IMR-90 (cell line): Measurements from ENCODE around the gene ZNF467. TPM values are rescaled to one million over a fixed set of nuclear protein-coding genes. Genes with fewer than 3 reads are reported as not detected.

Experiments used
- ATAC-seq: fragments of 200-7000 bp; cut with Tn5 transposase; 2 replicates; pipeline ENCODE4 v1.9.1; 2020; ENCODE audit warnings: low read depth, mild to moderate bottlenecking, moderate library complexity
- BruUV-seq: library from RNA; stranded (reverse); fragments of 400-500 nt; replicated peaks from 2 replicates; lab custom pipeline; 2021; lab: Mats Ljungman, UMichigan
- CTCF ChIA-PET: fragments of 300-600 bp; formaldehyde crosslinking; extraction: SDS; loops from one replicate; lab custom pipeline; 2021; ENCODE audit warnings: antibody characterized with exemption; lab: Yijun Ruan, JAX
- POLR2A ChIA-PET: fragments of 300-600 bp; sonication (Branson Sonifier 250); formaldehyde crosslinking; loops from one replicate; lab custom pipeline; 2022; ENCODE audit warnings: antibody characterized with exemption; ENCODE audit not compliant: unreplicated experiment; lab: Charles Lee
- DNase-seq: peaks from one replicate; pipeline ENCODE4 v3.0.0; 2013
- H2AFZ ChIP-seq: replicated peaks from 2 replicates; pipeline ENCODE3; 2013; ENCODE audit warnings: low read length, mild to moderate bottlenecking; ENCODE audit not compliant: poor library complexity
- H2AK5ac ChIP-seq: 2 replicates; pipeline ENCODE4 v1.6.1; 2013; ENCODE audit warnings: low read depth, low read length, inconsistent platforms
- H2AK9ac ChIP-seq: replicated peaks from 2 replicates; pipeline ENCODE3; 2013; ENCODE audit warnings: mild to moderate bottlenecking, low read depth, low read length, moderate library complexity; ENCODE audit not compliant: poor library complexity
- H2BK120ac ChIP-seq: 2 replicates; pipeline ENCODE4 v1.6.1; 2013; ENCODE audit warnings: low read depth, low read length, inconsistent platforms
- H2BK15ac ChIP-seq: 3 replicates; pipeline ENCODE4 v1.6.1; 2013; ENCODE audit warnings: low read depth, low read length, inconsistent platforms
- H2BK20ac ChIP-seq: 2 replicates; pipeline ENCODE4 v1.6.1; 2013; ENCODE audit warnings: low read depth, mild to moderate bottlenecking, inconsistent platforms, low read length, moderate library complexity
- H2BK5ac ChIP-seq: 2 replicates; pipeline ENCODE4 v1.6.1; 2013; ENCODE audit warnings: mild to moderate bottlenecking, low read depth, low read length, inconsistent platforms; ENCODE audit not compliant: poor library complexity, severe bottlenecking
- H3K14ac ChIP-seq: replicated peaks from 2 replicates; pipeline ENCODE4 v1.6.1; 2013; ENCODE audit warnings: low read depth, low read length, inconsistent platforms
- H3K18ac ChIP-seq: 2 replicates; pipeline ENCODE4 v1.6.1; 2013; ENCODE audit warnings: low read depth, low read length, control low read depth
- H3K23ac ChIP-seq: 2 replicates; pipeline ENCODE4 v1.6.1; 2013; ENCODE audit warnings: low read depth, low read length, inconsistent platforms
- H3K27ac ChIP-seq: 2 replicates; pipeline ENCODE4 v1.5.1; 2013; ENCODE audit warnings: mild to moderate bottlenecking, control low read depth, low read length; ENCODE audit not compliant: insufficient read depth
- H3K27me3 ChIP-seq: 2 replicates; pipeline ENCODE4 v1.6.1; 2013; ENCODE audit warnings: low read length; ENCODE audit not compliant: control insufficient read depth, insufficient read depth
- H3K36me3 ChIP-seq: 2 replicates; pipeline ENCODE4 v1.6.1; 2013; ENCODE audit warnings: low read length, mixed read lengths; ENCODE audit not compliant: control insufficient read depth, insufficient read depth
- H3K4ac ChIP-seq: 2 replicates; pipeline ENCODE4 v1.6.1; 2013; ENCODE audit warnings: low read depth, low read length, inconsistent platforms
- H3K4me1 ChIP-seq: 2 replicates; pipeline ENCODE4 v1.6.1; 2013; ENCODE audit warnings: low read length, mixed read lengths; ENCODE audit not compliant: control insufficient read depth, insufficient read depth
- H3K4me2 ChIP-seq: 2 replicates; pipeline ENCODE4 v1.6.1; 2013; ENCODE audit warnings: low read depth, mild to moderate bottlenecking, control low read depth, low read length, moderate library complexity
- H3K4me3 ChIP-seq: 2 replicates; pipeline ENCODE4 v1.5.1; 2013; ENCODE audit warnings: low read depth, mild to moderate bottlenecking, control low read depth, low read length, moderate library complexity; ENCODE audit not compliant: insufficient read depth
- H3K56ac ChIP-seq: 2 replicates; pipeline ENCODE4 v1.6.1; 2013; ENCODE audit warnings: low read length, inconsistent platforms; ENCODE audit not compliant: insufficient read depth; ENCODE audit errors: extremely low read depth
- H3K79me1 ChIP-seq, 2 experiments: 2 replicates each; pipeline ENCODE4 v1.6.1; 2013; ENCODE audit warnings: low read length in 2 of 2, inconsistent platforms in 1 of 2, low read depth in 1 of 2
- H3K9ac ChIP-seq: 2 replicates; pipeline ENCODE4 v1.6.1; 2013; ENCODE audit warnings: low read depth, low read length, control low read depth
- H3K9me1 ChIP-seq: 2 replicates; pipeline ENCODE4 v1.6.1; 2013; ENCODE audit warnings: low read length, inconsistent platforms; ENCODE audit not compliant: insufficient read depth
- H3K9me3 ChIP-seq: 2 replicates; pipeline ENCODE4 v1.6.1; 2013; ENCODE audit warnings: low read length; ENCODE audit not compliant: control insufficient read depth, insufficient read depth
- H4K20me1 ChIP-seq: 2 replicates; pipeline ENCODE4 v1.6.1; 2013; ENCODE audit warnings: low read length, inconsistent platforms; ENCODE audit not compliant: insufficient read depth
- H4K5ac ChIP-seq: 2 replicates; pipeline ENCODE4 v1.6.1; 2013; ENCODE audit warnings: mild to moderate bottlenecking, low read depth, low read length, control low read depth
- H4K8ac ChIP-seq, 2 experiments: 2 replicates each; pipeline ENCODE4 v1.6.1; 2013; ENCODE audit warnings: low read depth in 2 of 2, low read length in 2 of 2, control low read depth in 1 of 2, inconsistent platforms in 1 of 2
- H4K91ac ChIP-seq: 2 replicates; pipeline ENCODE4 v1.6.1; 2013; ENCODE audit warnings: low read depth, low read length, inconsistent platforms; ENCODE audit not compliant: insufficient read depth
- BHLHE40 ChIP-seq: fragments of 150-350 bp; IDR thresholded peaks from 2 replicates; pipeline ENCODE4 v1.6.1; 2016; ENCODE audit warnings: mild to moderate bottlenecking, low read depth, low read length
- MXI1 ChIP-seq: IDR thresholded peaks from 2 replicates; pipeline ENCODE4 v1.6.1; 2012; ENCODE audit warnings: low read depth, mild to moderate bottlenecking, low read length, moderate library complexity, borderline replicate concordance
- POLR2A ChIP-seq: IDR thresholded peaks from 2 replicates; pipeline ENCODE4 v1.6.1; 2012; ENCODE audit warnings: mild to moderate bottlenecking, low read depth, low read length
- RCOR1 ChIP-seq: IDR thresholded peaks from 2 replicates; pipeline ENCODE4 v1.6.1; 2012; ENCODE audit warnings: mild to moderate bottlenecking, low read length, improper control_type of control experiment; ENCODE audit not compliant: insufficient replicate concordance
- SMC3 ChIP-seq: fragments of 150-350 bp; IDR thresholded peaks from 2 replicates; pipeline ENCODE4 v1.6.1; 2016; ENCODE audit warnings: low read depth, mild to moderate bottlenecking, antibody characterized with exemption, low read length, moderate library complexity
- WGBS, 2 experiments: methylation state at CpG; one replicate each; pipeline versions ENCODE4 v1.1.5 to v1.1.7; 2013; ENCODE audit warnings: missing lambda C conversion rate in 2 of 2; ENCODE audit not compliant: insufficient read length in 1 of 2; ENCODE audit errors: extremely low coverage in 2 of 2; 5-methylcytosine and 5-hydroxymethylcytosine counted together
- dilution Hi-C: fragments of 300-500 bp; cut with HindIII; formaldehyde crosslinking; loops from one replicate; pipeline ENCODE4 v1.14.3; 2018; ENCODE audit warnings: low sequenced_read_pairs; ENCODE audit not compliant: unreplicated experiment
- in situ Hi-C: fragments of 300-500 bp; cut with MboI; formaldehyde crosslinking; loops from 3 replicates; pipeline ENCODE4 v1.14.3; 2019; ENCODE audit warnings: low sequenced_read_pairs, inconsistent platforms, mixed read lengths
- intact Hi-C: fragments of 100-400 bp; cut with micrococcal nuclease; formaldehyde crosslinking; loops from 2 replicates; pipeline ENCODE4 v1.10.0; 2022
- polyA plus RNA-seq, 3 experiments: library from polyadenylated mRNA; depleted of rRNA; stranded (reverse); fragments of >200 nt; gene quantifications; 2 replicates each; pipeline ENCODE4 v1.2.3, GENCODE V29; 2012; ENCODE audit warnings: low replicate concordance in 1 of 3
- total RNA-seq: library from RNA; depleted of rRNA; stranded (reverse); fragments of >200 nt; gene quantifications from 2 replicates; pipeline ENCODE4 v1.2.3, GENCODE V29; 2012
- TF ChIP-seq, protein P1 (sequence below): fragments of 150-350 bp; IDR thresholded peaks from 2 replicates; pipeline ENCODE4 v1.6.1; 2017; ENCODE audit warnings: mild to moderate bottlenecking, antibody characterized with exemption, low read length, low read depth
- TF ChIP-seq, protein P2 (sequence below): fragments of 150-350 bp; IDR thresholded peaks from 2 replicates; pipeline ENCODE4 v1.6.1; 2016; ENCODE audit warnings: low read depth, mild to moderate bottlenecking, low read length, moderate library complexity, borderline replicate concordance

Gene ZNF467
- total and polyA plus RNA-seq, 2 of the 4 experiments (the other 2 are of a cell fraction) = 0.67 TPM; not detected in 1

DNA sequence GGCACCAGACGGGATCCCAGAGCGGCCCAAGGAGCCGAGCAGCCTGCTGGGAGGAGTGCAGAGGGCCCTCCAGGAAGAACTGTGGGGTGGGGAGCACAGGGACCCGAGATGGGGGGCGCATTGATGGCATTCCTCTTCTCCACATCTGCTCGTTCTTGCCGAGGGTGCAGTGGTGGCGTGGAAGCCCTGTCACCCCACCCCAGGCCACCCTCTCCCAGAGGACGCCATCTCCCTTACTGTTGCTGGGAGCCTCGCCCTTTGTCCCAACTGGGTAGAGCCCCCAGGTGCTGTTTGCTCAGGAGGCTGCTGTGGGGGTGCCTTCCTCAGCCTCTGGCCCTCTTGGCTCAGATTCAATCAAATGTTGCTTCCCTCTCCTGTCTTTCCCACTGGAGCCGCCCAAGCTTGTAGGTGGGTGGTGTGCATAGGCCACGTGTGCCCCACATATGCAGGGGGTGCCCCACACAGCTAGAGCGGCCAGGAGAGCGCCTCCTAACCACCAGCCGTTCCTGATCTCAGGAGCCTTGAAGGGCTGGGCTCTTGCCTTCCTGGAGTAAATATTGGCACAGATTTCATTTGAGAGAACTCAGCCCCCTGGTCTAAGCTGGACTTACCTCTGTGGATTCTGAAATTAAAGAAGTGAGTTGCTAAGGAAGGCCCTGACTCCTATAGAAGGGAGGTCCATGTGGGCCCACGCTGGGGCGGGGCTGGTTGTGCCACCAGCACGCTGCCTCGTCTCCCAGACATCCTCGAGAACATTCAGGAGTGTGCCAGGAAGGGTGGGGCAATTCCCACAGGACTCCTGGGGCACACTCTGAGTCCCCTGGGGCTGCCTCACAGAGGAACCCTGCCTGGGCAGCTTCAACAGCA lies 39.2 kb downstream of the ZNF467 start:
- intact Hi-C loops = no loop called here
- Histone ChIP-seq H2AK5ac (no peak overlapping the region), H3K79me1 (no peaks in the 10 kb centered on the region), H3K9me3 (no peaks in the 10 kb centered on the region), H3K27ac (no peak overlapping the region), H3K4me1 (no peaks in the 10 kb centered on the region), H3K14ac (no peak overlapping the region), H3K27me3 (peaks cover 1% of the 10 kb centered on the region; the same call in 1 of the 2 replicates), H3K36me3 (peaks cover 21% of the 10 kb centered on the region), H4K20me1 (no peaks in the 10 kb centered on the region), H3K4me3 (no peak overlapping the region), H2BK120ac (no peak overlapping the region), H3K56ac (no peak overlapping the region), H3K9ac (no peak overlapping the region), H3K18ac (no peak overlapping the region), H3K4me2 (no peak overlapping the region), H2AFZ (no peak overlapping the region), H4K5ac (no peak overlapping the region), H2BK20ac (no peak overlapping the region), H2AK9ac (no peak overlapping the region), H3K9me1 (no peaks in the 10 kb centered on the region; the same call in 1 of the 2 replicates), H4K91ac (no peak overlapping the region), H2BK15ac (no peak overlapping the region), H3K23ac (no peak overlapping the region), H2BK5ac (no peak overlapping the region), H3K4ac (no peak overlapping the region), H4K8ac (no peak overlapping the region)
- in situ Hi-C loops = no loop called here
- DNase-seq (no peak), ATAC-seq (no peak)
- WGBS, 2 experiments = 80% methylated on average over 4 of the region's 20 CpGs; no CpG with 5 or more reads in 1 of the 2 experiments
- TF ChIP-seq SMC3 (no peak), MXI1 (no peak), POLR2A (no peak), BHLHE40 (no peak), RCOR1 (no peak)
- TF ChIP-seq, protein P1, sequence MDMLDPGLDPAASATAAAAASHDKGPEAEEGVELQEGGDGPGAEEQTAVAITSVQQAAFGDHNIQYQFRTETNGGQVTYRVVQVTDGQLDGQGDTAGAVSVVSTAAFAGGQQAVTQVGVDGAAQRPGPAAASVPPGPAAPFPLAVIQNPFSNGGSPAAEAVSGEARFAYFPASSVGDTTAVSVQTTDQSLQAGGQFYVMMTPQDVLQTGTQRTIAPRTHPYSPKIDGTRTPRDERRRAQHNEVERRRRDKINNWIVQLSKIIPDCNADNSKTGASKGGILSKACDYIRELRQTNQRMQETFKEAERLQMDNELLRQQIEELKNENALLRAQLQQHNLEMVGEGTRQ = no peak
- TF ChIP-seq, protein P2, sequence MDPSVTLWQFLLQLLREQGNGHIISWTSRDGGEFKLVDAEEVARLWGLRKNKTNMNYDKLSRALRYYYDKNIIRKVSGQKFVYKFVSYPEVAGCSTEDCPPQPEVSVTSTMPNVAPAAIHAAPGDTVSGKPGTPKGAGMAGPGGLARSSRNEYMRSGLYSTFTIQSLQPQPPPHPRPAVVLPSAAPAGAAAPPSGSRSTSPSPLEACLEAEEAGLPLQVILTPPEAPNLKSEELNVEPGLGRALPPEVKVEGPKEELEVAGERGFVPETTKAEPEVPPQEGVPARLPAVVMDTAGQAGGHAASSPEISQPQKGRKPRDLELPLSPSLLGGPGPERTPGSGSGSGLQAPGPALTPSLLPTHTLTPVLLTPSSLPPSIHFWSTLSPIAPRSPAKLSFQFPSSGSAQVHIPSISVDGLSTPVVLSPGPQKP = no peak
- dilution Hi-C loops = no loop called here
- no TSS peak for BruUV-seq
- POLR2A ChIA-PET = no interaction called here
- CTCF ChIA-PET = no interaction called here
